CD4-positive, alpha-beta memory T cell (primary cell): ENCODE results near the gene KCTD16. TPM values are rescaled to one million over a fixed set of nuclear protein-coding genes. Genes with fewer than 3 reads are reported as not detected.
A peak's percentile ranks its signal among the peaks of the same experiment; 100 is the strongest.

Source experiments
- CTCF ChIA-PET: fragments of 350-600 bp; sonication (Branson Sonifier 250); formaldehyde crosslinking; loops from one replicate; lab custom pipeline; 2021; ENCODE audit warnings: inconsistent platforms; ENCODE audit not compliant: partially characterized antibody; lab: Charles Lee
- POLR2A ChIA-PET: fragments of 350-600 bp; sonication (Branson Sonifier 250); formaldehyde crosslinking; loops from one replicate; lab custom pipeline; 2021; ENCODE audit not compliant: partially characterized antibody; lab: Charles Lee
- DNase-seq, 5 donors: peaks; one replicate each; pipeline versions ENCODE4 v3.0.0 to v3.0.0-alpha.2; 2020 to 2022; ENCODE audit warnings: mixed read lengths in 1 of 5
- H3K27ac ChIP-seq: one replicate; pipeline ENCODE4 v1.7.0; 2013; ENCODE audit warnings: low read depth, low read length
- H3K27me3 ChIP-seq: 2 replicates; pipeline ENCODE4 v1.7.0; 2013; ENCODE audit warnings: mild to moderate bottlenecking, low read length, moderate library complexity; ENCODE audit not compliant: insufficient read depth
- H3K36me3 ChIP-seq: 2 replicates; pipeline ENCODE4 v1.7.0; 2013; ENCODE audit warnings: mild to moderate bottlenecking, low read length, moderate library complexity; ENCODE audit not compliant: insufficient read depth
- H3K4me1 ChIP-seq: 2 replicates; pipeline ENCODE4 v1.7.0; 2013; ENCODE audit warnings: mild to moderate bottlenecking, low read length, moderate library complexity; ENCODE audit not compliant: insufficient read depth
- H3K4me3 ChIP-seq, 2 donors: one replicate each; pipeline ENCODE4 v1.7.0; 2013; ENCODE audit warnings: low read length in 2 of 2, mild to moderate bottlenecking in 1 of 2
- H3K9me3 ChIP-seq, 2 donors: one replicate each; pipeline ENCODE4 v1.7.0; 2013; ENCODE audit warnings: low read length in 2 of 2, control low read depth in 1 of 2; ENCODE audit not compliant: control insufficient read depth in 1 of 2
- H3K27ac Mint-ChIP-seq, 7 donors: one replicate each; pipeline ENCODE4 v1.8.0; 2020 to 2021; ENCODE audit warnings: mixed read lengths in 7 of 7, mild to moderate bottlenecking in 6 of 7, inconsistent platforms in 3 of 7, moderate library complexity in 3 of 7
- H3K27me3 Mint-ChIP-seq, 2 donors: one replicate each; pipeline ENCODE4 v1.8.0; 2020 to 2021; ENCODE audit warnings: mixed read lengths in 2 of 2
- H3K36me3 Mint-ChIP-seq, 2 donors: one replicate each; pipeline ENCODE4 v1.8.0; 2020 to 2021; ENCODE audit warnings: mixed read lengths in 2 of 2, inconsistent platforms in 1 of 2, mild to moderate bottlenecking in 1 of 2
- H3K4me1 Mint-ChIP-seq, 4 donors: one replicate each; pipeline ENCODE4 v1.8.0; 2020 to 2021; ENCODE audit warnings: mixed read lengths in 4 of 4, mild to moderate bottlenecking in 1 of 4
- H3K4me3 Mint-ChIP-seq, 8 donors: one replicate each; pipeline ENCODE4 v1.8.0; 2020 to 2021; ENCODE audit warnings: mixed read lengths in 8 of 8, mild to moderate bottlenecking in 7 of 8, moderate library complexity in 6 of 8, inconsistent platforms in 3 of 8
- H3K9me3 Mint-ChIP-seq, 8 donors: one replicate each; pipeline ENCODE4 v1.8.0; 2020 to 2021; ENCODE audit warnings: mixed read lengths in 8 of 8, mild to moderate bottlenecking in 5 of 8, inconsistent platforms in 3 of 8, moderate library complexity in 1 of 8
- intact Hi-C: fragments of 100-400 bp; cut with micrococcal nuclease; formaldehyde crosslinking; loops from one replicate; pipeline ENCODE4 v1.15.1; 2023
- polyA plus RNA-seq, 2 donors: library from polyadenylated mRNA; unstranded; fragments of 300-500 nt; fragmentation: Illumina TruSeq; gene quantifications; one replicate each; pipeline ENCODE4 v1.2.3, GENCODE V29; 2021
- total RNA-seq, 2 experiments: library from RNA; stranded (reverse); gene quantifications; one replicate each; pipeline ENCODE4 v1.2.3, GENCODE V29; 2021

The KCTD16 gene
- total and polyA plus RNA-seq, 4 experiments from 2014 or later: 0.03 to 0.20 (median 0.14) TPM; not detected in 1

DNA sequence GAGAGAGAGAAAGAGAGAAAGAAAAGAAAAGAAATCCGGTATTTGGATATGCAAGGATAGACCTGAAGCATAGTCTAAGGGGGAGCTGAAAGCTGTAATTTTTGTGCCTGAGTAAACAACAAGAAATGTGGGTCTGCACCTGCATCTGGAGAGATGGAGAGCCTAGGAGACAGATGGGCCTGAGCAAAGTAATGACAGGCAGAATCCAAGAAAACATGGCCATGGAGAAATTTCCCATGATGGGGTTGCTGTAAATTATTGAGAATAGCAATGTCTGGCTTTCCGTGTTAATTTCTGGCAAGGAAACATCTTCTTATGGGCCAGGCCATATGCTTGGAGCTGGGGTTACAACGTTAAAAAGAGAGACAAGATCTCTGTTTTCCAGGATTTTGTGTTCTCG, 40.4 kb upstream of the KCTD16 start:
- Histone ChIP-seq H3K27ac (no peak overlapping the region), H3K9me3 (no peaks in the 10 kb centered on the region), H3K4me1 (no peaks in the 10 kb centered on the region), H3K4me3 (no peak overlapping the region), H3K36me3 (no peaks in the 10 kb centered on the region), H3K27me3 (no peaks in the 10 kb centered on the region)
- ChIA-PET CTCF (interaction anchor here (1.3 kb wide), 1 partner anchor 11 kb away, joined by 9 read pairs; no protein-coding TSS in a partner anchor), POLR2A (no interaction called here)
- no peaks in the 10 kb centered on the region for H3K4me1 Mint-ChIP-seq
- intact Hi-C loops: no loop called here
- peaks cover 1% of the 10 kb centered on the region in 2 donors for H3K27me3 Mint-ChIP-seq
- H3K36me3 Mint-ChIP-seq: no peaks in the 10 kb centered on the region
- peak overlapping the region in 1 of 7 donors; percentile 22 for H3K27ac Mint-ChIP-seq
- H3K4me3 Mint-ChIP-seq: no peak overlapping the region
- peaks cover 0 to 2% (median 0%) of the 10 kb centered on the region in 8 donors for H3K9me3 Mint-ChIP-seq
- no peak for DNase-seq

DNA sequence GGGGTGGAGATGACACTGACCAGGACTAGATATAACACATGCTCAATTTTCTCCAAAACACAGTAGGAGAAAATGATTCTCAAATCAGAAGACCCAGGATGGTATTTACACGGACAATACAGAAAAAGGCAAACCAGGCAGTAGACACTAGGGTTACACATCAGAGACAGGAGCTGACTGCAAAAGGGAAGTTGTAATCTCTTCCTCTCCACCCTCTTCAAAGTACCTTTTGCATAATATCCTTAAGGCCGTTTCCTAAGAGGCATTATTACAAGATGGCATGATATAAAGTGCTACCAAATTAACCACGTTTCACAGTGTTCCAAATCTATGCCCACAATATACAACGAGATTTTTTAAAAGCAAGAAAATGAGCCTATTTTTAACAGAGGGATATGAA, 39.4 kb upstream of the KCTD16 start:
- no peak overlapping the region for H3K27ac ChIP-seq
- Mint-ChIP-seq H3K9me3 (peaks cover 0 to 2% (median 0%) of the 10 kb centered on the region in 8 donors), H3K4me3 (no peak overlapping the region), H3K27me3 (peaks cover 1 to 6% of the 10 kb centered on the region in 2 donors), H3K4me1 (peaks cover 0 to 2% (median 0%) of the 10 kb centered on the region in 4 donors), H3K27ac (no peak overlapping the region), H3K36me3 (no peaks in the 10 kb centered on the region)
- POLR2A ChIA-PET: no interaction called here
- no peak for DNase-seq
- no peaks in the 10 kb centered on the region for H3K4me1 ChIP-seq
- H3K9me3 ChIP-seq: no peaks in the 10 kb centered on the region
- no peak overlapping the region for H3K4me3 ChIP-seq
- CTCF ChIA-PET: interaction anchor here (1.3 kb wide), 1 partner anchor 10 kb away, joined by 9 read pairs; no protein-coding TSS in a partner anchor
- no peaks in the 10 kb centered on the region for H3K36me3 ChIP-seq
- H3K27me3 ChIP-seq: no peaks in the 10 kb centered on the region
- intact Hi-C loops: no loop called here

DNA sequence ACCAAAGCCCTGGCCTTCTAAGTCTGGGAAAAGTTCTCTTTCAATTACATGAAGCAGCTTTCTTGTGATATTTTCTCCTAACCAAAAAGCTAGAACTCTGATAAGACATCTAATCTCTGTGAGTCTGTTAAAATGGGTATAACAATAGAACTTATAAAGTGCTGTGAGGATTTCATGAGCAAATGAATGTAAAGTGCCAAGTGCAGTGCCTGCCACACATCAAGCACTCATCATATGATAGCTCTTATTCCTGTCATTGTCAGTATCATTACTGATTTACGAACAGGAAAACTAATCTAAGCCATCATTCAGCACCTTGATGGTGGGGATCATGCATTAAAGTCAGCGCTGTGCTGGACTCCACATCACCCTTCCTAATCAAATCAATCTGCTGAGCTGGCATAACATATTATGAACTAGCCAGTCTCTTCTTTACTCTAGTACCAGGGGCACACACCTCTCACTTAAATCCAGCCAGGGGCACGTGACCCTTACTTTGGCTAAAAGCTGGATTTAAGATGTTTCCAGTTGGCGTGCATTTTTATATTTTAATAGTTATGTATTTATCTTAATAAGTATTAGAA, 37.5 kb upstream of the KCTD16 start:
- Histone ChIP-seq H3K36me3 (no peaks in the 10 kb centered on the region), H3K4me1 (no peaks in the 10 kb centered on the region), H3K9me3 (no peaks in the 10 kb centered on the region), H3K4me3 (no peak overlapping the region), H3K27me3 (no peaks in the 10 kb centered on the region), H3K27ac (no peak overlapping the region)
- intact Hi-C loops: no loop called here
- CTCF ChIA-PET: interaction anchor here (1.5 to 2.3 kb wide), 3 partner anchors 9 to 15 kb away, joined by 4 to 13 read pairs (median 4); no protein-coding TSS in a partner anchor
- peaks cover 0 to 2% (median 0%) of the 10 kb centered on the region in 8 donors for H3K9me3 Mint-ChIP-seq
- no peak overlapping the region for H3K4me3 Mint-ChIP-seq
- no peaks in the 10 kb centered on the region for H3K36me3 Mint-ChIP-seq
- DNase-seq: no peak
- POLR2A ChIA-PET: no interaction called here
- H3K27me3 Mint-ChIP-seq: peaks cover 4 to 6% of the 10 kb centered on the region in 2 donors
- peaks cover 0 to 2% (median 0%) of the 10 kb centered on the region in 4 donors for H3K4me1 Mint-ChIP-seq
- no peak overlapping the region for H3K27ac Mint-ChIP-seq

DNA sequence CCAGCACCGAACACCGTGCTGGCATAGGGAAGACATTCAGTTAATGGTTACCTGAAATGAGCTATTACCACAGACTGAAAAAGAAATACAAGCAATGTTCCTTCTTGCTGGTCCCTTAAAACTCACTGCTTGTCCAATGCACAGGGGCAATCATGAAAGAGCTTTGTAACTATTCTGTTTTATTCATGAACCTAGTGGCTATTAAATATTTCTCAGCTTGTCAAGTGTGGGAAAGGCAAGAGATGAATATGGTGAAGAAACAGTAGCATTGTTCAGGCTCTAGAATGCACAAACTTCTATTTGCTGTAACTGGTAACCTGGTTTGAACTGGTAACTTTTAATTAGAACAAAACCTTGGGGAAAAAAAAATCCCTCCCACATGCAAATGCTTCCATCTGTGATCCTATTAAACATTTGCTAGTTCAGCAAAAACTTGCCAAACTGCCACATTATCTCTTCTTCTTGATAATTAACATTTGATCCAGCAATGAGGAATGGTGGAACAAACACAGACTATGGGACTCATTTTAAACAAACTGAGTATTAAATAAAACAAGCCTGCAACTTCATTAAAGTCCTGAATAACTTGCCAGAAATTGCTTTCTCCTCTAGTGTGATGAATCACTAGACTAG, 36.4 kb upstream of the KCTD16 start:
- H3K9me3 Mint-ChIP-seq: peaks cover 0 to 2% (median 0%) of the 10 kb centered on the region in 8 donors
- H3K27ac ChIP-seq: no peak overlapping the region
- ChIA-PET POLR2A (no interaction called here), CTCF (interaction anchor here (1.5 to 2.3 kb wide), 2 partner anchors 8 to 10 kb away, joined by 4 to 13 read pairs; no protein-coding TSS in a partner anchor)
- peaks cover 0 to 2% (median 0%) of the 10 kb centered on the region in 4 donors for H3K4me1 Mint-ChIP-seq
- H3K27ac Mint-ChIP-seq: no peak overlapping the region
- H3K36me3 ChIP-seq: no peaks in the 10 kb centered on the region
- DNase-seq: no peak
- no peak overlapping the region for H3K4me3 Mint-ChIP-seq
- peaks cover 3 to 6% of the 10 kb centered on the region in 2 donors for H3K27me3 Mint-ChIP-seq
- no peaks in the 10 kb centered on the region for H3K36me3 Mint-ChIP-seq
- H3K27me3 ChIP-seq: no peaks in the 10 kb centered on the region
- H3K9me3 ChIP-seq: no peaks in the 10 kb centered on the region
- H3K4me1 ChIP-seq: no peaks in the 10 kb centered on the region
- intact Hi-C loops: no loop called here
- H3K4me3 ChIP-seq: no peak overlapping the region

DNA sequence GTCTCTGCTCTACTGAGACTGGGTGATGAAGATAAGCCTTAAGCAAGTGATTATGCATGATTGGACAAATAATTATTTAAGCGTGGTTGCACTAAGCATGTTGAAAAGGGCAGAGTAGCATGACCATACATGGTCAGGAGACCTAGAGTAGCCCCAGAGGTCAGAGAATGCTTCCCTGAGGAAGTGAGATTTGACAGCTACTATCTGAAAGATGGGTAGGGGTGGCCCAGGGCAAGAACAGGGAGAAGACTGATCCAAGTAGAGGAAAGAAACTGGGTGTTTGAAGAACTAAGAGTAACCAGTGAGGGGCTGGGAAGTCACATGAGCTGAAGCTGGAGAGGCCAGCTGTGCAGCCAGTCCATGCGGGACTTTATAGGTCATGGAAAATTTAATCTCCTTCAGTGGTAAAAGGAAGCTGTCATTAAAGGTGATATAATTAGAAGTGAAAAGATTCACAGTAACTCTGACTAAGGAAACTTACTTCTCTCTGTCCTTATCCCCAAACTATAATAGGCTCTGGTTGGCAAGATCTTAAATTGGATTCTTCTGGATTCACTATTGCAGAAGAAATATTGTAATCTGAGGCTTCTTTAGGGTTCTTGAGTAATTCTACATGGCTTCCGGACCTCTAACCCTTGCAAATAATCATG, 35.4 kb upstream of the KCTD16 start:
- Histone ChIP-seq H3K4me3 (no peak overlapping the region), H3K9me3 (no peaks in the 10 kb centered on the region), H3K4me1 (no peaks in the 10 kb centered on the region), H3K27me3 (no peaks in the 10 kb centered on the region), H3K27ac (no peak overlapping the region), H3K36me3 (no peaks in the 10 kb centered on the region)
- H3K9me3 Mint-ChIP-seq: peaks cover 0 to 2% (median 0%) of the 10 kb centered on the region in 8 donors
- peaks cover 0 to 2% (median 0%) of the 10 kb centered on the region in 4 donors for H3K4me1 Mint-ChIP-seq
- H3K27ac Mint-ChIP-seq: no peak overlapping the region
- no peak overlapping the region for H3K4me3 Mint-ChIP-seq
- POLR2A ChIA-PET: no interaction called here
- H3K36me3 Mint-ChIP-seq: no peaks in the 10 kb centered on the region
- no peak for DNase-seq
- CTCF ChIA-PET: no interaction called here
- peaks cover 3 to 6% of the 10 kb centered on the region in 2 donors for H3K27me3 Mint-ChIP-seq
- intact Hi-C loops: no loop called here

DNA sequence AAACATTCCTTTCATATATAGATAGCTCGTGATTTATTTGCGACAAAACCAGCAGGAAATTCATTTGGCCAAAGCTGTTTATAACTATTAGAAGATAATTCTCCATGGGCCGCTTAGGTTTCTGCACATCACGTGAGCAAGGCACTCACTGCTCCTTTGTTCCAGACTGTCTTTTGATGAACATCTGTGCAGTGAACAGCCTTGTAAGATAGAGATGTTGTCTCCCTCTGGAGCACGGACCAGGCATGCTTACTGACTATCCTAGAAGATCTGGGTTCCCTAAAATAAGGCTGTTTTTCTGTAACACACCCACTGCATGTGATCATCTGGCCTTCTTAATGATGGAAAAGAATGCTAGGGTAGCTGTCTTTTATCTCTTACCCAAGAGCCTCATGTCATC, 31.1 kb upstream of the KCTD16 start:
- intact Hi-C loops: no loop called here

DNA sequence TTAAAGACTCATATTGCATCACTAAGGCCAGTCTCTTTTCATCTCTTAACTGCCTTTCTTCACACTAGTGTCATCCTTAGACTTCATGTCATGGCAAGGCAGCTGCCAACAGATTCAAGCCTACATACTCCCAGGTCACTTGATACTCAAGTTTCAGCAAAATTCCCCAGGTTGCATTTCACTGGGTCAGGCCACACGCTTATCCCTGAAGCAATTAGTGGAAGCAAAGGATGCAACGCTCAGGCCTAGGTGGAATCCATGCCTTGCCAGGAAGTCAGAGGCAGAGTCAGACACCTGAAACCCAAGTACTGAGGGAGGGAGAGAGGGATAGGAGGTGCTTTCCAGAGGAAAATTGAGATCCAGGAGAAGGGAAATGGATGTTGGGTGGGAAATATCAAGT, 29.1 kb upstream of the KCTD16 start:
- Mint-ChIP-seq H3K9me3 (no peaks in the 10 kb centered on the region), H3K36me3 (no peaks in the 10 kb centered on the region), H3K27ac (no peak overlapping the region), H3K4me3 (no peak overlapping the region), H3K4me1 (peaks cover 0 to 3% (median 2%) of the 10 kb centered on the region in 4 donors), H3K27me3 (peaks cover 4 to 5% of the 10 kb centered on the region in 2 donors)
- POLR2A ChIA-PET: no interaction called here
- DNase-seq: no peak
- no peaks in the 10 kb centered on the region for H3K4me1 ChIP-seq
- CTCF ChIA-PET: interaction anchor here (1.1 to 3.1 kb wide), 8 partner anchors 8 to 63 kb away, joined by 3 to 13 read pairs (median 3); no protein-coding TSS in a partner anchor
- no peaks in the 10 kb centered on the region for H3K27me3 ChIP-seq
- H3K36me3 ChIP-seq: no peaks in the 10 kb centered on the region
- no peaks in the 10 kb centered on the region for H3K9me3 ChIP-seq
- no peak overlapping the region for H3K27ac ChIP-seq
- intact Hi-C loops: loop anchor here (5.0 kb wide), 1 partner anchor 1219 kb away; no protein-coding TSS in a partner anchor
- H3K4me3 ChIP-seq: no peak overlapping the region

More for the DNA sequence above, 31.1 kb upstream of the KCTD16 start:
- POLR2A ChIA-PET: no interaction called here
- H3K27me3 ChIP-seq: no peaks in the 10 kb centered on the region
- CTCF ChIA-PET: interaction anchor here (0.5 to 1.9 kb wide), 3 partner anchors 29 to 973 kb away, joined by 3 to 4 read pairs (median 4); no protein-coding TSS in a partner anchor
- Mint-ChIP-seq H3K27ac (no peak overlapping the region), H3K4me3 (no peak overlapping the region), H3K36me3 (no peaks in the 10 kb centered on the region), H3K4me1 (peaks cover 0 to 5% (median 2%) of the 10 kb centered on the region in 4 donors), H3K9me3 (no peaks in the 10 kb centered on the region), H3K27me3 (peaks cover 7 to 8% of the 10 kb centered on the region in 2 donors)
- no peak overlapping the region for H3K27ac ChIP-seq
- H3K4me3 ChIP-seq: no peak overlapping the region
- no peaks in the 10 kb centered on the region for H3K9me3 ChIP-seq
- no peaks in the 10 kb centered on the region for H3K36me3 ChIP-seq
- H3K4me1 ChIP-seq: no peaks in the 10 kb centered on the region
- no peak for DNase-seq
